ENCODE results near the gene VSTM2B. TPM values are rescaled to one million over a fixed set of nuclear protein-coding genes. Genes with fewer than 3 reads are reported as not detected.

The VSTM2B gene
- total RNA-seq, 1 experiment from 2014 or later: not detected

GRCh38 chr19:29591670-29592069, 65.9 kb downstream of the VSTM2B start:
- DNase-seq (ENCODE audit: low read depth): no peak

GRCh38 chr19:29593869-29594268, 68.1 kb downstream of the VSTM2B start:
- no peak for DNase-seq (ENCODE audit: low read depth)

- no peak for DNase-seq (ENCODE audit: low read depth)
Measured at GRCh38 chr19:29596080-29596727, 70.4 kb downstream of the VSTM2B start.

- DNase-seq (ENCODE audit: low read depth): peak; percentile 72
Measured at GRCh38 chr19:29596885-29597525, 71.2 kb downstream of the VSTM2B start.

- no peak for DNase-seq (ENCODE audit: low read depth)
Measured at GRCh38 chr19:29598036-29598435, 72.2 kb downstream of the VSTM2B start.

- no peak for DNase-seq (ENCODE audit: low read depth)
Measured at GRCh38 chr19:29598496-29598895, 72.7 kb downstream of the VSTM2B start.

DNA sequence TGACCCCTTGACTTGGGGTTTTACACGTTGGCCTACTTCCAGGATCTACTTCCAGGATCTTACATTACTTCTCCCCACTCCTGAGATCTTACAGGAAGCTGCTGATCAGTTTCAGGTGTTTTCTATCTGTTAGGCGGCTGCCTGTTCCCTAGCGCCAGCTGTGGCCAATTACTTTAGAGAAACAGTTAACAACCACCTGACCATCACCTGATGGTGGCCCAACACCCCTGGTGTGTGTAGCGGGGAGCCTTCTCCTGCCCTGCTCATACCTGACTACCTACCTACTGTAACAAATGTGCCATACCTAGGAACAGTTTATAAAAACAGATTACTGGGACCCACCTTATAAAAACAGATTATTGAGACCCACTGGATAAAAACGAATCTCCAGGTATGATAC, 77.5 kb downstream of the VSTM2B start:
- DNase-seq (ENCODE audit: low read depth): no peak

GRCh38 chr19:29605653-29606419, 80.0 kb downstream of the VSTM2B start, which contains the start of gene POP4:
TSS of gene POP4 (plus strand) at chr19:29606283. CDS start at chr19:29606319, 36 bp downstream.
- peak; percentile 93 for DNase-seq (ENCODE audit: low read depth)

- no peak for DNase-seq (ENCODE audit: low read depth)
Measured at GRCh38 chr19:29606420-29606747, 80.6 kb downstream of the VSTM2B start.

DNA sequence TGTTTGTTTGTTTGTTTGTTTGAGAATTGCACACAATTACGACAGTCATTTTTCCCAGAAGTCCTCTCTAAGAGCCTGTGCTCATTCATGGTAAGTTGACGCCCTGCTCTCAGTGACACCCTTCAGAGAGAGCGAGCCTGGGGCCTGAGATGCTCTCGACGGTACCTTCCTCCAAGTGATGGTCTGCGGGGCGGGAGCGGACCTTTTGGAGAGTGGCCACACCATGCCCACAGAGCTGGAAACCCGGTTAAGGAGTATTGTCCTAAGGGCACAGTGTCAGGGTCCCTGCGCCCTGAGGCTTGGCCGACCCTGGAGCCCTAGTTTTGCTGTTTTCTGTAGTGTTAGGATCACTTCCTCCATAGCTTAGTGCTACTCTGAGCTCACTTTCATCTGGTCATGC, 83.8 kb downstream of the VSTM2B start:
- DNase-seq (ENCODE audit: low read depth): no peak

DNA sequence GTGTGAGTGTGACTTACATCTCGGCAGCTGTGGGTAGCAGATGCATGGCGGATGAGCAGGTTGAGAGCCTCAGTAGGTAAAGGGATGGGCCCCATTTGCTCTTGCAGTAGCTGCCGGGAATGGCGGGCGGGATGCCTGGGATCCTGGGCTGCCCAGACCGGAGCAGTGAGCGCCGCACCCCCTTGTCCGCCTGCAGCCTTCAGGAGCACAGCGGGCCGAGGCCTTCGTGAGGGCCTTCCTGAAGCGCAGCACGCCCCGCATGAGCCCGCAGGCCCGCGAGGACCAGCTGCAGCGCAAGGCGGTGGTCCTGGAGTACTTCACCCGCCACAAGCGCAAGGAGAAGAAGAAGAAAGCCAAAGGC, 84.4 kb downstream of the VSTM2B start:
- no peak for DNase-seq (ENCODE audit: low read depth)

GRCh38 chr19:29610574-29611271, 84.9 kb downstream of the VSTM2B start:
- DNase-seq (ENCODE audit: low read depth): peak; percentile 77

- no peak for DNase-seq (ENCODE audit: low read depth)
Measured at GRCh38 chr19:29612121-29612520, 86.3 kb downstream of the VSTM2B start.

DNA sequence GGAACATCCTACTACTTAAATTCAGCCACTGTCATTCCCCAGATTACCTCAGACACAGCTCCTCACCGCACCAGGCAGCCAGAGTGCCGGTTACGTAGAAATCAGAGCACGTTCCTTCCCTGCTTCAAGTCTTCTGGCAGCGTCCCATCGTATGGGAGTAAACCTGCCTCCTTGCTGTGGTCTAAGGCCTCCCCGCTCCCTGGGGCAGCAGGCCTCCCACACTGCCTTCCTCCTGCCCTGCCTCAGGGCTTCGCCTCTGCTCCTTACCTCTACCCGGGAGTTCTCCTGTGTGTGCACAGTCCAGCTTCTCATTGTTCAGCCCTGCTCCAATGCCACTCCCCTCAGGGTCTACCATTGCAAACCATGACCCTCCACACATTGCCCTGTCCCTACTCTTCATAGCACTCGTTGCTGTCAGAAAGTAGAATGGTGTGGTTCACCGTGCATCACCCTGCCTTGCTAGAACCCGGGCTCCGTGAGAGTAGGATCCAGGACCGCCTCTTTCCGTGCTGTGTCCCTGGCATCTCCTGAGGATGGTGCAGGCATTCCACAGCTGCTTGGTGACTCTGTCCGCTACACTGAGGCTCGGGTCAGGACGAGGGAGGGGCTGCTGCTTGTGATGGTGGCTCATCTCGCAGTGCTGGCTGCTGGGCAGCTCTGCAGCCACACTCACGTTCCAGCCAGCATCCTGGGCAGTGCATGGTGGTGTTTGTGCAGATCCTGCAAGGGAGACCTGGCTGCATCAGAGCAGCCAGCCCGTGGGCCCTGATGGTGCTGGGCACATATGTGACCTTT, 87.2 kb downstream of the VSTM2B start:
- DNase-seq (ENCODE audit: low read depth): no peak

GRCh38 chr19:29614046-29614445, 88.3 kb downstream of the VSTM2B start:
- no peak for DNase-seq (ENCODE audit: low read depth)

Other genes with a start within 250 kb of the VSTM2B start
- 94.4 and 101 TPM in 2 replicates for gene POP4, start 80.3 kb downstream of the VSTM2B start, total RNA-seq (2014; rRNA removed)
- 13.8 and 15.2 TPM in 2 replicates for gene PLEKHF1, start 139.5 kb downstream of the VSTM2B start, total RNA-seq (2014; rRNA removed)
- 36.0 and 41.7 TPM in 2 replicates for gene C19orf12, start 189.3 kb downstream of the VSTM2B start, total RNA-seq (2014; rRNA removed)

Measured in LHCN-M2 (cell line).